ENCODE data around the gene SMIM36.

DNA sequence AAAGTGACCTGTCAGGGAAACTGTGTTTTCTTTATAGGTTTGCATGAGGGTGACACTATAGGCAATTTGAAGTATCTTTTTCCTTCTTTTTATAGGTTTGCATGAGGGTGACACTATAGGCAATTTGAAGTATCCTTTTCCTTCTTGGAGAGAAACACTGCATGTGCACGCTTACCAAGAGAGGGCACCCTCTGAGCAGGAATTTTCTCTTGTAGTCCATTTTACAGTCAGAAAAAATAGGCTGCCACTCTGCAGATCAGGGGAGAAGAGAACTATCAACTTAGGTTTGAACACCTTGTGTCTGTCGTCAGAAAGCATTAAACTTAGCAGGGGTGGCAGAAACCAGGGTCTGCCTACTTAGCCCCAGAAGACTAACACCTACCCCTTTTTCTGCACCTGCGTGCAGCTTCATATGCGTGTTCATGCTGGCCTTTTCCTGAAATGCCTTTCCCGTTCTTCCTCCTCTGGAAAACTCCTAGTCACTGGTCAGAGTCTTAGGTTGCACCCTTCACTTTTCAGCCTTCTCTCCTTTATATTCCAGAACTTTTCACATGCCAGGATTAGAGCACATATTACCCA lies 16.4 kb upstream of the SMIM36 start:
- TF ChIP-seq, protein P1, sequence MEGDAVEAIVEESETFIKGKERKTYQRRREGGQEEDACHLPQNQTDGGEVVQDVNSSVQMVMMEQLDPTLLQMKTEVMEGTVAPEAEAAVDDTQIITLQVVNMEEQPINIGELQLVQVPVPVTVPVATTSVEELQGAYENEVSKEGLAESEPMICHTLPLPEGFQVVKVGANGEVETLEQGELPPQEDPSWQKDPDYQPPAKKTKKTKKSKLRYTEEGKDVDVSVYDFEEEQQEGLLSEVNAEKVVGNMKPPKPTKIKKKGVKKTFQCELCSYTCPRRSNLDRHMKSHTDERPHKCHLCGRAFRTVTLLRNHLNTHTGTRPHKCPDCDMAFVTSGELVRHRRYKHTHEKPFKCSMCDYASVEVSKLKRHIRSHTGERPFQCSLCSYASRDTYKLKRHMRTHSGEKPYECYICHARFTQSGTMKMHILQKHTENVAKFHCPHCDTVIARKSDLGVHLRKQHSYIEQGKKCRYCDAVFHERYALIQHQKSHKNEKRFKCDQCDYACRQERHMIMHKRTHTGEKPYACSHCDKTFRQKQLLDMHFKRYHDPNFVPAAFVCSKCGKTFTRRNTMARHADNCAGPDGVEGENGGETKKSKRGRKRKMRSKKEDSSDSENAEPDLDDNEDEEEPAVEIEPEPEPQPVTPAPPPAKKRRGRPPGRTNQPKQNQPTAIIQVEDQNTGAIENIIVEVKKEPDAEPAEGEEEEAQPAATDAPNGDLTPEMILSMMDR (conservative IDR thresholded peaks at IDR 0.05), result peak; percentile 67
- TF ChIP-seq ZFX (IDR thresholded peaks at IDR 0.05), result no peak

Data from C4-2B (cell line).